Measurements from ENCODE around the gene GRIP1.

- TF ChIP-seq CTCF (IDR thresholded peaks at IDR 0.05) (no peak), ZNF416 (CRISPR knock-in tag; IDR thresholded peaks at IDR 0.05) (no peak), ARID4B (CRISPR knock-in tag; IDR thresholded peaks at IDR 0.05; ENCODE audit: borderline replicate concordance) (no peak), USF2 (CRISPR knock-in tag; IDR thresholded peaks at IDR 0.05) (no peak), ATF3 (CRISPR knock-in tag; conservative IDR thresholded peaks at IDR 0.05) (no peak), ETV6 (CRISPR knock-in tag; IDR thresholded peaks at IDR 0.05) (no peak), MXD4 (CRISPR knock-in tag; IDR thresholded peaks at IDR 0.05; ENCODE audit: borderline replicate concordance) (no peak), ATF1 (CRISPR knock-in tag; IDR thresholded peaks at IDR 0.05) (no peak), SMAD4 (CRISPR knock-in tag; IDR thresholded peaks at IDR 0.05) (no peak), ATF2 (CRISPR knock-in tag; IDR thresholded peaks at IDR 0.05; ENCODE audit: borderline replicate concordance, low read depth) (no peak)
These were observed 16.1 kb downstream of the GRIP1 start for GRCh38 chr12:66662729-66663128.

All from WTC11 (cell line).